Activated CD8-positive, alpha-beta memory T cell treated with anti-CD3 and anti-CD28 coated beads, Interleukin-2, amount 50 U/mL, for 24 hours (primary cell): ENCODE measurements around the gene LRP1B.
"Not testable (repeated sequence)": the region's sequence is repeated elsewhere in the genome, so short reads cannot be mapped to it uniquely, and the experiment has no call there.

Source experiments
- DNase-seq: peaks from one replicate; pipeline ENCODE4 v3.0.0-alpha.2; 2020; ENCODE audit errors: extremely low read depth

Gene LRP1B

DNA sequence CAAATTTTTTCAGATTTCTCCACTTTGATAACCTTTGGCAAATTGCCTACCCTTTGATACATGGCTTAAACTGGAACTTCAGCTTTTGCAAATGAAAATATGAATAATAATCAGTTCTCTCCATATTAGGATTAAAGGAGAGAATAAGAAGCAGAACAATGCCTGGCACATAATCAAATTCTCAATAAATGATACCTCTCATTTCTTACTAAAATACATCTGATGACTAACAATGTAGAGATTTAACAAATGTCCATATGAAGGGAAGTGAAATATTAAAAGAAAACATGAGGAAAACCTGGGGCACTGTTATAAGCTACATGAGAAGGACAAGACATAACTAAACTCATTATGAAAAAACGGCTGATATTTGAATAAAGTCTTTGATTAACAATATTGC lies 1103.6 kb downstream of the LRP1B start:
- no peak for DNase-seq

DNA sequence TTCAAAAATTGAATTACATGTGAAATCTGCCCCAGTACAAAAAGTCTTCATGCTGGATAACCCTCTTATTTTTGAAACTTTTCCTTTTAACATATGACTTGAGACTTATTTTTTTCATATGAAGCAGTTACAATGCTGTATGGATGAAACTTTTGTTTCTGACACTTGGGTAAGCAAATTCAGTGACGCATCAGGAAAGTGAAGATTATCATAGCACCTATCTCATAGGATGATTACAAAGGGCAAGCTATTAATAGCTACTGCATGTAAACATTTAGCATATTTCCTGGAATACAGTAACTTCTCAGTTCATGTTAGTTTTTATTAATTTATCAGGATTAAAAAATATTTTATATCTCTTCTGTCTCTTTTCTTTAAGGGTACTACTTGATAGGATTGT lies 1109.2 kb downstream of the LRP1B start:
- no peak for DNase-seq

GRCh38 chr2:141021109-141021508 lies 1109.7 kb downstream of the LRP1B start:
- no peak for DNase-seq

DNA sequence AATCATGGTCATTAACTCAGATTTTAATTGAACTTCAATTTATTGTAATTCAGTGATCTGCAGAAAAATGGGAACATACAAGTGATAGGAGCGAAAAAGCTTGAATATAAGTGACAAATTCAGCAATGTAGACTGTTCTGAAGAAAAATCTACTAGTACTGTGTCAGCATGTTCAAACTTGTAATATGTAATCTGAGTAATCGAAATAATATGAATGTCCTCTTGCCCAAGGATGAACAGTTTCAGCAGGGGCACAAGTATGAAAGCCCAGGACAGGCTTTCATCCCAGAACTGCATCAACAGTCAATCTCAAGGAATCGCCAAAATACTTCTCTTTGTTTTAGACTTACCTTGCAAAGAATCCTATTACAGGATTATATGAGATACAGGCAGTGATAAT lies 1110.5 kb downstream of the LRP1B start:
- DNase-seq: no peak

DNA sequence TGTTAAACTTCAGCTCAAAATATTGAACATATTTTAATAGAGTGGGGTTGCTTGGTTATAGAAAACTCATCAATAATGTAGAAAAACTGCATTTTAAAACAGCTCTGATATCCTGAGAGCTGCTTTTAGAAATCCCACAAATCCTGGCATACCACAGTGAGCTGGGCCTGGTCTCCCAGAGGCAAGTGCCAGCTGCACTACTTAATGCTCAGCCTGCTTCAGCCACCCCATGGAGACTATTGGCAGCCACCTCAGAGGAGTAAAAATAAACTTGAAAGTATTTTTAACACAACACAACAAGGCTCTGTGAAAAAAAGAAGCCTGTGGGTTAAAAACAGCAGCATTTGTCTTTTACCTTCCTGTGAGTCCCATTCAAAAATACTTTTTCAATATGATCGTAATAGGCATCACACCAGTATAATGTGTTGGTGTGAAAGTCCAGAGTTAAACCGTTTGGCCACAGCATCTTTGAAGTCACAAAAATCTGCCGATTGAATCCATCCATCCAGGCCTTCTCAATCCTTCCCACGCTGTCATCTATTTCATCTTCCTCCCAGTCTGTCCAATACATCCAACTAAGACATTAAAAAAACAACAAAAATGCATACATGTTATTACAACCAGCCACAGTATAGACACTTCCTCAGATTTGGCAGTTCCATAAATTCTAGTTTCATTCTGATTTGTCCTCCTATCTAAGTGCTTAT lies 1115.3 kb downstream of the LRP1B start:
- DNase-seq: no peak

GRCh38 chr2:141003967-141004657 lies 1126.7 kb downstream of the LRP1B start:
- DNase-seq: no peak

DNA sequence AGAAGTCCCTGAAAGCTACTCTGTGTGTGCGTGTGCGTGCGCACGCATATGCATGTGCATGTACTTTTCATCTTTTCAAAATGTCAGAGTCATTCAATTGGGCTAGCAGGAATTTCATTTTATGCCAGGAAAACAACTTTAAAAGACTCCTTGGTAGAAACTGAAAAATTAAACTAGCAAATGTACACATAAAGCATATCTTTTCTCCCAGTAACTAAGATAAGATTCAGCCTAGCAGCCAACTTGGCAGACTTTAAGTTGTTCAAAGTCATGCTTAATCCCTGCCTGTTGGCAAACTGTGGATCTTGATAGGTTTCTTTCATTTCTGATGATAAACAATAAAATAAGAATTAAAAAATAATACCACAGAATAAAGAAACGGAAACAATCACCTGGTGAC lies 1129.1 kb downstream of the LRP1B start:
- DNase-seq: no peak

DNA sequence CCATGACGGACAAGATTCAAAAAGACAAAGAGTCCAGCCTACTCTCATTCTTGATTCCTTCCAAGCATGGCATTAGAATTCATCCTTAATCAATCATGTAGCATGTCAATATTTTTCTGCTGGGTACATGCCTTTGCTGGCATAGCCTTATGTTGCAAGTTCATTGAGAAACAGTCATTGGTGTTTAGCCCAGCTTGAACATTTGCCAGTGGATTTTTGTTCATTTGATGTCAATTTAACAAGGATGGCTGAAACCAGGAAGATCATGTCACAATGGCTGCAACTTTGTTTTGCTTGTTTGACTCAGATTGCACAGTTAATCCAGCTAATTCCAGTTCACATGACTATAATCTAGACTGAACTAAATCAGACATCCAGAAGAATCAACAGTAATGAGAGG lies 1132.2 kb downstream of the LRP1B start:
- no peak for DNase-seq

DNA sequence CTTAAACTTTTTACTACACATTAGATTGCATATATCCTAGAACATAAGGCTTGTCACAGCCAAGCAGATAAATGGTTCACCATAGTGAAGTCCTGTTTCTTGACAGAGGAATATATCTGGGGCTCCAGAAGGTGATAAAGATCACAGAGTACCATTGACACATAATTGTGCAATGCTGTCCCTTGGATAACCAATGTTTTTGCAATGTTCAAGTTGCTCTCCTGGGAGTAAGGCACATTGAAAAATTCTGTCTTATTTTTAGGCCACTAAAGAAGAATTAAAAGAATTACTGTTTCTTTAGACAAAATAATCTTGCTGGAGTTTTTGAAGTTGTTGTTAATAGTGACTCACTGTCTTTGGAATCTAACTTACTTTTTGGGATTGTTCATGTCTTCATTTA lies 1132.8 kb downstream of the LRP1B start:
- DNase-seq: no peak

GRCh38 chr2:140994856-140995255 lies 1136.0 kb downstream of the LRP1B start:
- DNase-seq: no peak

- no peak for DNase-seq
Measured at GRCh38 chr2:140990416-140990815, 1140.4 kb downstream of the LRP1B start.

DNA sequence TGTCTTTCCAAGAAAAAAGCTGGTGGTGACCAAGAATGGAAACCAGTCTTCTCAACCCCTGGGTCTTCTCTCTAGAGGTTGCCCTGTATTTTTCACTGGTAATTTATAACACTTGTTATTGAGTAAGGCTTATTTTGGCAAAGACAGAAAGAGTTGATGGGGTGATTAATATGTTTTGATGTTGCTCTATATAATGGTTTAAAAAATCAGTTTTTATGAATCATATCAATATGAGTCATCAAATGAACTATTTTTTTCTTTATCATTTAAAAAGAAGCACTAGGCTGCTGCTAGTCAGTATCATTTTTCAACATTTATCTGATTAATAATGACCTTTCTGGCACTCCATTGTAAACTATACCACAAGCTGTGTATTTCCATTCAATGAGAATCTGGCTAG lies 1142.2 kb downstream of the LRP1B start:
- DNase-seq: no peak

- DNase-seq: no peak
Measured at GRCh38 chr2:140986456-140986855, 1144.4 kb downstream of the LRP1B start.

DNA sequence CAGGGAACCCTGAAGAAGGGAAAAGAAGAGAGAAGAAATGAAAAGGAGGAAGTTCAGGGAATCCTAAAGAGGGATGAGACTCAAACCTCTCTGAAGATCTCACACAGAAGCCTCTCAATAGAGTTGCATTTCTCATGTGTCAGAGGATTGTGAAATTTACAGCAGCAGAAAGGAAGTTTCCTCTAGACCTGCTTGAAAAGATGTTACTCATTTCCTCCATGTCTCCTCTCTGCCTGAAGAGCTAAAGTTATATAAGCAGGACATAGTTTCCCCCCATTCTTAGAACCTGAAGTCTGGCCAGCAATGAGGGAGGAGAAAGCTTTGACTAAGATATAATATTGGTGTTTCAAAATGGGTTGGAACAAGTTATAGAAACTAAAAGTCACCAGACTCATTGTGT lies 1155.6 kb downstream of the LRP1B start:
- no peak for DNase-seq

DNA sequence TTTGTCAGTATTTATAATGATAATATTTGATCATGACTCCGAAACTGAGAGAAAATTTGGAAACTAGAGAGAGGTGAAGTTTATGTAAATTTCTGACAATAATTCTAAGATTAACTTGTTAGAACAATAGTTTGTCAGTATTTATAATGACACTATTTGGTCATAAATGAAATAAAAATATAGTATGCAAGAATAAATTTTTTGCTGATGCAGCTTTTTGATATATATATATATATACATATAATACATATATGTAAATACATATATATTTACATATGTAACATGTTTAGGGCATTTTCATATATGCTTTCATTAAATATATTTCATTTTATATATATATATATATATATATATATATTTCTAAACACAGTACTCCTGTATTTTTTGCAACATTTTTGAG lies 1158.1 kb downstream of the LRP1B start:
- DNase-seq: no peak

DNA sequence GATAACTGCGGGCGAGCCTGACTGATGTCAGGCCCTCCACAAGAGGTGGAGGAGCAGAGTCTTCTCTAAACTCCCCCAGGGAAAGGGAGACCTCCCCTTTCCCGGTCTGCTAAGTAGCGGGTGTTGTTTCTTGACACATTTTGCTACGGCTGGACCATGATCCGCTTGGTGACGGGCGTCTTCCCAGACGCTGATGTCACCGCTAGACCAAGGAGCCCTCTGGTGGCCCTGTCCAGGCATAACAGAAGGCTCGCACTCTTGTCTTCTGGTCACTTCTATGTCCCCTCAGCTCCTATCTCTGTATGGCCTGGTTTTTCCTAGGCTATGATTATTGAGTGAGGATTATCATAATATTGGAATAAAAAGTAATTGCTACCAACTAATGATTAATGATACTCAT lies 1166.5 kb downstream of the LRP1B start:
- DNase-seq: not testable (repeated sequence)

DNA sequence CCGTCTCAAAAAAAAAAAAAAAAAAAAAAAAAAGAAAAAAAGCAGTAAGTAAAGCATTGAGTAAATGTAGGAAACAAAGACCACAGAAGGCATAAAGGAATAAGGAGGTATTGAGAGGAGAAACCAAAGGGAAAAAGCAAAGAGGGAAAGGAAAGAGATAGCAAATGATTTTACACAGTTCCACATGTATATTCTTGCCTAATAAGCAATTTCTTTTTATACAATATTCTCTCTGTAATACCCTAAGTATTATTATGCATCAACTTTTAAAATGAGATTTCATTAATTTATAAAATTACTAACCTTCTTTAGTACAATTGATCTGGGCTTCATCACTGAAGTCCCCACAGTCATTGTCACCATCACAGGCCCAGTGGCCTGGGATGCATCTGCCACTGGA lies 1180.9 kb downstream of the LRP1B start:
- no peak for DNase-seq

DNA sequence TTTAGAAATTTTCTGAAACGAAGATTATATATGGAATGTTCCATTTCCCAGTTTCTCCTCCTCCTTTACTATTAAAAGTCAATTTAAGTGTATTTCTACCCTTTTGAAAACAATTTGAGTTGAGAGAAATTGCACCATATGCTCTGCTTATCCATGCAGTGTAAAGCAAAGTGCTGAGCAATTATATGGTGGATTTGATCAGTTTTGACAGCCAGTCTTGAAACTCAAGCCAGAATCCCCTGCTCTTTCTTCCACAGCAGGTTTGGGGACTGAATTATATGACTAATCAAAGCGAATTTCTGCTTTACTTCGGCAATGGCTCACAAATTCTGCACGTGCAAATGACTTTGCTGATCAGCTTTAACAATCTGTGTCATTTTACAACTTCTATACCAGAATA lies 1183.6 kb downstream of the LRP1B start:
- DNase-seq: no peak

- DNase-seq: no peak
Measured at GRCh38 chr2:140943867-140944266, 1186.9 kb downstream of the LRP1B start.

DNA sequence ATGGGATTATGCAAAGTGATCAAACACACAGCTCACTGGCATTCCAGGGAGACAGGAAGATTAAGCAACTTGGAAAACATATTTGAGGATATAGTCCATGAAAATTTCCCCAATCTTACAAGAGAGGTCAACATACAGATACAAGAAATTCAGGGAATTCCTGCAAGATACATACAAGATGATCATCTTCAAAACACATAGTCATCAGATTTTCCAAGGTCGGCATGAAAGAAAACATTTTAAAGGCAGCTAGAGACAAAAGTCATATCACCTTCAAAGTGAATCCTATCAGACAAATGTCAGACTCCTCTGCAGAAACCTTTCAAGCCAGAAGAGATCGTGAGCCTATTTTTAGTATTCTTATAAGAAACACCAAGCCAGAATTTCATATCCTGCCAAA lies 1188.5 kb downstream of the LRP1B start:
- DNase-seq: no peak

GRCh38 chr2:140929849-140930248 lies 1201.0 kb downstream of the LRP1B start:
- DNase-seq: no peak

GRCh38 chr2:140918426-140918825 lies 1212.4 kb downstream of the LRP1B start:
- DNase-seq: no peak

DNA sequence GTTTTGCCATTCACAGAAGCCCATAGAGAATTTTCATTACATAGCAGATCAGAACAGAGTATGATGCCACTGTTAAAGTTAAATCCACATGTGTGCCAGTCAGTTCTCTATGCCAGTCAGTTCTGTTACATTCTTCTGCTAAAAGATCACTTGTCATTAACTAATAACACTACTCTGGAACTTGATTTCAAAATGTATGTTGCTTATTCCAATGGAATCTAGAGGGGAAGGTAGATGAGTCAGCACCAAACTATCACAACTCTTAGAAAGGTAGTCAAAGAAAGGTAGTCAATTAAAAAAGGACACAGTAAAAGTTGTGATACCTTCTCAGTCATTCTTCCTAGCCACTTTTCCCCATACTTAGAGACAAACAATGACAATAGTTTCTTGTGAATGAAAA lies 1214.4 kb downstream of the LRP1B start:
- no peak for DNase-seq

GRCh38 chr2:140910683-140911082 lies 1220.1 kb downstream of the LRP1B start:
- DNase-seq: no peak
